Hepatocyte (in vitro differentiated cells): Measurements from ENCODE around the gene APOB.

Experiments
- EZH2 ChIP-seq: fragments of 200-600 bp; sonication (generic); IDR thresholded peaks from 2 replicates; pipeline ENCODE4 v1.6.1; 2016; ENCODE audit warnings: antibody characterized with exemption, mild to moderate bottlenecking, borderline replicate concordance
- TF ChIP-seq, protein P1 (sequence below): fragments of 200-600 bp; sonication (generic); IDR thresholded peaks from 2 replicates; pipeline ENCODE4 v1.5.1; 2016; ENCODE audit warnings: antibody characterized with exemption, mild to moderate bottlenecking; ENCODE audit not compliant: poor library complexity

DNA sequence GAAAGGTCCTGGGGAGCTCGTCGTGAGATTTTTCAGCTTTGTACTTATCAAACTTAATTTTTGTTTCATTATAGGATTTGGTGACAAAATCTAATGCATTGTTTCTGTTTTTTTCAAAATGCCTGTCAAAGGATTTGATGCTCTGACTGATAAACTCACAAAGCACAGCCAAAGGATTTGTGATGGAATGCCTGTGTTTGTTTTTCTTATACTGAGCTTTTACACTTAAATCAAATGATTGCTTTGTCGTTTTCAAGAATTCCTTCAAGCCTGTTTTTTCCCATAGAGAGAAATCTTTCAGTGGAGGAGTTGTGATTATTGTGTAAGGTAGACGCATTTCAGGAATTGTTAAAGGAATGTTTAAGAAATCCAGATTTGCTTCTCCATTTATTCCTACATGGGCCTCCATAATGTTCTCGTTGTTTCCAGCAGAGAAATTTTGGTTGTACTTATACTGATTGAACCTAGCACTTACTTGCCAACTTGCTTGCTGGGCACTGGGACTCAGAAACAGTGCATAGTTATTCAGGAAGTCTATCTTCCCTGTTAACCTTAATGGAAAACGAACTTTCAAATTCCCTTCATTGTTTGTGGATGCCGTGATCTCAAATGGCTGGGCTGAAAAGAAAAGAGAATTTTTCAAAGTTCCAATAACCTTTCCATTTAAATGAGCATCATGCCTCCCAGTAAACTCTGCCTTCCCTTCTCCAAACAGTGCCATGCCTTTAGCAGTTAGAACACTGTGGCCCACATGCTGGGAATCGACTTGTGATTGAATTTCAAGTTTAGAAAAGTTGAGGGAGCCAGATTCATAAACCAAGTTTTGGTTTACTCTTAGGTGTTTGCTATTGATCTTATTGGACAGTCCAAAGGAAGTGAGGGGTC, 36.5 kb downstream of the APOB start:
- TF ChIP-seq, protein P1, sequence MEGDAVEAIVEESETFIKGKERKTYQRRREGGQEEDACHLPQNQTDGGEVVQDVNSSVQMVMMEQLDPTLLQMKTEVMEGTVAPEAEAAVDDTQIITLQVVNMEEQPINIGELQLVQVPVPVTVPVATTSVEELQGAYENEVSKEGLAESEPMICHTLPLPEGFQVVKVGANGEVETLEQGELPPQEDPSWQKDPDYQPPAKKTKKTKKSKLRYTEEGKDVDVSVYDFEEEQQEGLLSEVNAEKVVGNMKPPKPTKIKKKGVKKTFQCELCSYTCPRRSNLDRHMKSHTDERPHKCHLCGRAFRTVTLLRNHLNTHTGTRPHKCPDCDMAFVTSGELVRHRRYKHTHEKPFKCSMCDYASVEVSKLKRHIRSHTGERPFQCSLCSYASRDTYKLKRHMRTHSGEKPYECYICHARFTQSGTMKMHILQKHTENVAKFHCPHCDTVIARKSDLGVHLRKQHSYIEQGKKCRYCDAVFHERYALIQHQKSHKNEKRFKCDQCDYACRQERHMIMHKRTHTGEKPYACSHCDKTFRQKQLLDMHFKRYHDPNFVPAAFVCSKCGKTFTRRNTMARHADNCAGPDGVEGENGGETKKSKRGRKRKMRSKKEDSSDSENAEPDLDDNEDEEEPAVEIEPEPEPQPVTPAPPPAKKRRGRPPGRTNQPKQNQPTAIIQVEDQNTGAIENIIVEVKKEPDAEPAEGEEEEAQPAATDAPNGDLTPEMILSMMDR: no peak
- no peak for TF ChIP-seq EZH2
